ENCODE data around the gene ZNF624.
A peak's percentile ranks its signal among the peaks of the same experiment; 100 is the strongest.

ZNF624 gene

DNA sequence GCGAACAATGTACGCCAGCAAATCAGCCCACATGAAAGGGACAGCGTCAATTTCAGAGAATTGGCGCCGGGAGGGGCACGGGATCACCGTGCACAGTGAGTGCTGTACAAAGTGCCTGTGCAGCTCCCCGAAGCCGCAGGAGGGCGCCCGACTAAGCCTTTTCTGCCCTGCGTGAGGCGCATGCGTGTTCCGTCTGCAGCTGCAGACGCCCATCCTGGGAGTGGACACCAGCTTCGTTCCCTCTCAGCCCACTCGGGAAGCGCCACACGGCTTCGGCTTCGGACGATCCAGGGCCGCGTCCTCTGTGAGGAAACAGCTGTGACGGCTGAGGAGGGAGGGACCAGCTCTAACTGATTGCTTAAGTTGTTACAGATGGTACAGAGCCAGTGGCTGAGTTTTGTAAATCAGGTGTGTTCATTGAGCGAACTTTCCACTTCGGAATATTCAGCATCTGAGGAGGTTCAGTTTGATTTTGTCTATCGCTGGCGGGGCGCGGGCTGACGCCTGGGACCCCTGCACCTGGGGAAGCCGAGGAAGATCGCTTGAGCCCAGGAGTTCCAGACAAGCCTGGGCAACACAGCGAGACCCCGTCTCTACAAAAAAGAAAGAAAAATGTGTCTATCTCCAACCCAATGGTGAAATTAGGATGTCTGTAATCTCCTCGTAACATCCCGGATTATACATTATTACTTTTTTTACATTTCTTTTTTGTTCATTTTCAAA is 69.2 kb downstream of the ZNF624 start:
- no peaks in the 10 kb centered on the region for H3K36me3 ChIP-seq
- H3K4me1 ChIP-seq = peaks cover 0 to 18% (median 3%) of the 10 kb centered on the region in 4 donors
- intact Hi-C loops (cut with DNase I; ENCODE audit: low total_unique reads) = no loop called here
- peak overlapping the region; percentile 26 to 30 for H3K27ac ChIP-seq
- peak overlapping the region; percentile 32 to 47 for H3K4me3 ChIP-seq
- no peaks in the 10 kb centered on the region for H3K9me3 ChIP-seq
- TF ChIP-seq, protein P1, sequence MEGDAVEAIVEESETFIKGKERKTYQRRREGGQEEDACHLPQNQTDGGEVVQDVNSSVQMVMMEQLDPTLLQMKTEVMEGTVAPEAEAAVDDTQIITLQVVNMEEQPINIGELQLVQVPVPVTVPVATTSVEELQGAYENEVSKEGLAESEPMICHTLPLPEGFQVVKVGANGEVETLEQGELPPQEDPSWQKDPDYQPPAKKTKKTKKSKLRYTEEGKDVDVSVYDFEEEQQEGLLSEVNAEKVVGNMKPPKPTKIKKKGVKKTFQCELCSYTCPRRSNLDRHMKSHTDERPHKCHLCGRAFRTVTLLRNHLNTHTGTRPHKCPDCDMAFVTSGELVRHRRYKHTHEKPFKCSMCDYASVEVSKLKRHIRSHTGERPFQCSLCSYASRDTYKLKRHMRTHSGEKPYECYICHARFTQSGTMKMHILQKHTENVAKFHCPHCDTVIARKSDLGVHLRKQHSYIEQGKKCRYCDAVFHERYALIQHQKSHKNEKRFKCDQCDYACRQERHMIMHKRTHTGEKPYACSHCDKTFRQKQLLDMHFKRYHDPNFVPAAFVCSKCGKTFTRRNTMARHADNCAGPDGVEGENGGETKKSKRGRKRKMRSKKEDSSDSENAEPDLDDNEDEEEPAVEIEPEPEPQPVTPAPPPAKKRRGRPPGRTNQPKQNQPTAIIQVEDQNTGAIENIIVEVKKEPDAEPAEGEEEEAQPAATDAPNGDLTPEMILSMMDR (IDR thresholded peaks at IDR 0.05) = peak; percentile 85 to 90
- peak; percentile 91 to 95 for DNase-seq
- H3K27me3 ChIP-seq = no peaks in the 10 kb centered on the region

DNA sequence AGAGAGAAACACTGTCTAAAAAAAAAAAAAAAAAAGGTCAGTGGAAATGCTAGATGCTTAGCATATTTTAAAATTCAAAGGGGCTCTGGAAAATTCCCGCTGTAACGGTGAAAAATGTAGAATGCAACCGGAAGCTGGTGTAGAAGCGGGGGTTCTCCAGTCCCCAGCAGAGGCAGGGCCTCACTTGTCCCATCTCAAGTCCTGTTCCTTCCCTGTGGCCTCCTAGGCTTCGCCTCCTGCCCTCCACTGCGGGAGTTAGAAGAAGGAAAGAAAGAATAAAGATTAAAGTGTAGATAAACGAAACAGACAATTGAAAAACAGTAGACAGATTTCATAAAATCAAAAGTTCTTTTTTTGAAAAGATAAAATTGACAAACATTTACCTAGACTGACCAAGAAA is 69.9 kb downstream of the ZNF624 start:
- TF ChIP-seq, protein P1 (IDR thresholded peaks at IDR 0.05) = no peak
- Histone ChIP-seq H3K4me3 (peak overlapping the region in 1 of 2 donors; percentile 47), H3K36me3 (no peaks in the 10 kb centered on the region), H3K9me3 (no peaks in the 10 kb centered on the region), H3K4me1 (peaks cover 0 to 14% (median 3%) of the 10 kb centered on the region in 4 donors), H3K27me3 (peaks cover 0 to 4% of the 10 kb centered on the region in 2 donors), H3K27ac (peak overlapping the region in 1 of 2 donors; percentile 30)
- intact Hi-C loops (cut with DNase I; ENCODE audit: low total_unique reads) = no loop called here
- no peak for DNase-seq

GRCh38 chr17:16573466-16573865 is 80.2 kb downstream of the ZNF624 start:
- intact Hi-C loops (cut with DNase I; ENCODE audit: low total_unique reads) = no loop called here
- no peak overlapping the region for H3K27ac ChIP-seq
- H3K36me3 ChIP-seq = no peaks in the 10 kb centered on the region
- no peak for DNase-seq
- TF ChIP-seq, protein P1 (IDR thresholded peaks at IDR 0.05) = no peak
- peaks cover 0 to 5% (median 1%) of the 10 kb centered on the region in 4 donors for H3K4me1 ChIP-seq
- H3K27me3 ChIP-seq = no peaks in the 10 kb centered on the region
- no peaks in the 10 kb centered on the region for H3K9me3 ChIP-seq
- H3K4me3 ChIP-seq = no peak overlapping the region

All from tibial artery (tissue), 4 donors.